Measurements from ENCODE around the gene CCDC136. TPM values are rescaled to one million over a fixed set of nuclear protein-coding genes. Genes with fewer than 3 reads are reported as not detected.

Gene CCDC136
- total and polyA plus RNA-seq, 12 donors, result 1.8 to 14.4 (median 8.0) TPM

Other genes starting within 250 kb of the CCDC136 start
- 1 to 10 TPM in 9 of 10 donors, under 1 TPM in 1; 0.87 to 4.8 (median 2.7) TPM for gene GARIN1A, start 119.7 kb upstream of the CCDC136 start, total RNA-seq
- gene GARIN1A, start 119.7 kb upstream of the CCDC136 start, polyA plus RNA-seq, result 10 to 100 TPM in 1 of 2 donors, under 1 TPM in 1; 0.74 to 13.7 TPM
- gene CALU, start 52.6 kb upstream of the CCDC136 start, total RNA-seq, result 100 to 1,000 TPM; 197 to 333 (median 249) TPM
- 100 to 1,000 TPM in 1 of 2 donors, 10 to 100 TPM in 1; 39.9 to 260 TPM for gene CALU, start 52.6 kb upstream of the CCDC136 start, polyA plus RNA-seq
- not detected for gene OPN1SW, start 16.2 kb upstream of the CCDC136 start, total RNA-seq
- not detected for gene OPN1SW, start 16.2 kb upstream of the CCDC136 start, polyA plus RNA-seq
- 1,000 to 10,000 TPM in 6 of 10 donors, 100 to 1,000 TPM in 4; 364 to 2,445 (median 1,303) TPM for gene FLNC, start 38.4 kb downstream of the CCDC136 start, total RNA-seq
- gene FLNC, start 38.4 kb downstream of the CCDC136 start, polyA plus RNA-seq, result 1,000 to 10,000 TPM in 1 of 2 donors, 100 to 1,000 TPM in 1; 223 to 1,054 TPM
- 100 to 1,000 TPM in 9 of 10 donors, 10 to 100 TPM in 1; 96.7 to 168 (median 124) TPM for gene ATP6V1F, start 70.9 kb downstream of the CCDC136 start, total RNA-seq
- gene ATP6V1F, start 70.9 kb downstream of the CCDC136 start, polyA plus RNA-seq, result 100 to 1,000 TPM; 153 to 189 TPM
- under 1 TPM; 0.09 to 0.42 (median 0.27) TPM for gene KCP, start 118.7 kb downstream of the CCDC136 start, total RNA-seq
- under 1 TPM; 0.23 to 0.44 TPM for gene KCP, start 118.7 kb downstream of the CCDC136 start, polyA plus RNA-seq
- gene IRF5, start 146.0 kb downstream of the CCDC136 start, total RNA-seq, result 1 to 10 TPM in 6 of 10 donors, under 1 TPM in 4; 0.46 to 6.6 (median 1.4) TPM
- gene IRF5, start 146.0 kb downstream of the CCDC136 start, polyA plus RNA-seq, result 1 to 10 TPM; 1.3 to 2.8 TPM

All from heart right ventricle (tissue), 12 donors.